Inflammatory macrophage treated with lipopolysaccharide for 4 hours (primary cell): ENCODE results near the gene UGT1A6.

Experiments
- DNase-seq: peaks from one replicate; pipeline ENCODE4 v3.0.0-alpha.2; 2020

UGT1A6 gene

DNA sequence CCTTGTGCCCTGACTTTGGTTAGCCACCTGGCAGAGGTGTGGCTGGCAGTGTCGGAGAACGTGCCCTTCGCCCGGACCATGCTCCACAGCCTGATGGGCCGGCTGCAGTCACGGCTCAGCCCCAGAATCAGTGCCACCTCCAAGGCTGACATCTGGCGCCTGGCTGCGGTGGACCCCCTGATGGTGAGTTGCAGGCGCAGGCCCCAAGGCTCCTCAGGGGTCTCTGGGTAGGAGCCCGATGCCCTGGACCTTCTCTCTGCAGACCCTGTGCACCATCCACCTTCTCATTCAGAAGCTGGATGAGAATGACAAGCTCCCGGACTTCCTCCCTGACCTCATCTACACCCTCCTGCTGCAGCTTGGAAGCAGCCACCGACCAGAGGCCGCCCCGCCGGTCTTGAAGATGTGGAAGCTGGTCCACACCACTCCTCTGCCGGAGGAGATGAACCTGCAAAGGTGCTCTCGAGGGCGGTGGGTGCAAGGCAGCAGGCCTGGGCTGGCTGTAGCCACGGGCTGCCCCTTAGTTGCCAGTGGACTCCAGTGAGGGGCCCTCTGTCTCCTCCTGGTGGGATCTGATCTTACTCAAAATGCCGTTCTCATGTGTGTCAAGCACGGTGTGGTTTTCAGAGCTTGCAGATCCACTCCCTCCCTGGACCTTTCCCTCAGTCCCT, 129.5 kb downstream of the UGT1A6 start:
- no peak for DNase-seq
